Hippocampal formation (tissue), 2 donors: ENCODE data around the gene IL21R.
"Not testable (repeated sequence)": the region's sequence is repeated elsewhere in the genome, so short reads cannot be mapped to it uniquely, and the experiment has no call there.

ENCODE experiments used
- DNase-seq, 2 donors: peaks; one replicate each; lab custom pipeline; 2025; lab: John Stamatoyannopoulos, UW

The IL21R gene

DNA sequence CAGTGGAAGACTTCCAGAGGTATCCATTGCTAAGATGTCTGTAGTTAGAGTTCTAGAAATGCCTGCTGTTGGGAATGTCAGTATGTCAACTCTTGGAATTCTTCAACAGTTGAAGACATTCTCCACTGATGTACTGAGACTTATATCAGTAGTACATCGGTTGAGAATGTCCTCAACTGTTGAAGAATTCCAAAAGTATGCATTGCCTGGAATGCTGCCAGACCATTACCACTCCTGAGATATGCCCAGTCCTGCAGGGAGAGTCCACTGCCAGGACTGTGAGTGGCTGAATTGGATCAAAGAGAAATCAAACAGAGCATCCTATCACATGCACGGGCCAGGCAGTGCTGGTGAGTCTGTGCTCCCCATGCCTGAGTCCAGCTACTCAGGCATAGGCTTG, 42.0 kb downstream of the IL21R start:
- no peak for DNase-seq

- no peak for DNase-seq
Measured at GRCh38 chr16:27444470-27444869, 42.5 kb downstream of the IL21R start.

GRCh38 chr16:27445502-27446175, 43.7 kb downstream of the IL21R start:
- DNase-seq = no peak

- DNase-seq = no peak
Measured at GRCh38 chr16:27446721-27447120, 44.7 kb downstream of the IL21R start.

- no peak for DNase-seq
Measured at GRCh38 chr16:27447301-27447700, 45.3 kb downstream of the IL21R start.

- no peak for DNase-seq
Measured at GRCh38 chr16:27448532-27449433, 46.8 kb downstream of the IL21R start.

DNA sequence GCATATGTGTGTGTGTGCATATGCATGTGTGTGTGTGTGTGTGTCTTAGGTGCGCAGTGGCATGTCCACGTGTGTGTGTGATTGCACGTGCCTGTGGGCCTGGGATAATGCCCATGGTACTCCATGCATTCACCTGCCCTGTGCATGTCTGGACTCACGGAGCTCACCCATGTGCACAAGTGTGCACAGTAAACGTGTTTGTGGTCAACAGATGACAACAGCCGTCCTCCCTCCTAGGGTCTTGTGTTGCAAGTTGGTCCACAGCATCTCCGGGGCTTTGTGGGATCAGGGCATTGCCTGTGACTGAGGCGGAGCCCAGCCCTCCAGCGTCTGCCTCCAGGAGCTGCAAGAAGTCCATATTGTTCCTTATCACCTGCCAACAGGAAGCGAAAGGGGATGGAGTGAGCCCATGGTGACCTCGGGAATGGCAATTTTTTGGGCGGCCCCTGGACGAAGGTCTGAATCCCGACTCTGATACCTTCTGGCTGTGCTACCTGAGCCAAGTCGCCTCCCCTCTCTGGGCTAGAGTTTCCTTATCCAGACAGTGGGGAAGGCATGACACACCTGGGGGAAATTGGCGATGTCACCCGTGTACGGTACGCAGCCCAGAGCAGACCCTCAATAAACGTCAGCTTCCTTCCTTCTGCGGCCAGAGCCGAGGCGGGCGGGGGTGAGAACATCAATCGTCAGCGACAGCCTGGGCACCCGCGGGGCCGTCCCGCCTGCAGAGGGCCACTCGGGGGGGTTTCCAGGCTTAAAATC, 47.6 kb downstream of the IL21R start:
- DNase-seq = no peak

- no peak for DNase-seq
Measured at GRCh38 chr16:27450196-27450549, 48.2 kb downstream of the IL21R start.

DNA sequence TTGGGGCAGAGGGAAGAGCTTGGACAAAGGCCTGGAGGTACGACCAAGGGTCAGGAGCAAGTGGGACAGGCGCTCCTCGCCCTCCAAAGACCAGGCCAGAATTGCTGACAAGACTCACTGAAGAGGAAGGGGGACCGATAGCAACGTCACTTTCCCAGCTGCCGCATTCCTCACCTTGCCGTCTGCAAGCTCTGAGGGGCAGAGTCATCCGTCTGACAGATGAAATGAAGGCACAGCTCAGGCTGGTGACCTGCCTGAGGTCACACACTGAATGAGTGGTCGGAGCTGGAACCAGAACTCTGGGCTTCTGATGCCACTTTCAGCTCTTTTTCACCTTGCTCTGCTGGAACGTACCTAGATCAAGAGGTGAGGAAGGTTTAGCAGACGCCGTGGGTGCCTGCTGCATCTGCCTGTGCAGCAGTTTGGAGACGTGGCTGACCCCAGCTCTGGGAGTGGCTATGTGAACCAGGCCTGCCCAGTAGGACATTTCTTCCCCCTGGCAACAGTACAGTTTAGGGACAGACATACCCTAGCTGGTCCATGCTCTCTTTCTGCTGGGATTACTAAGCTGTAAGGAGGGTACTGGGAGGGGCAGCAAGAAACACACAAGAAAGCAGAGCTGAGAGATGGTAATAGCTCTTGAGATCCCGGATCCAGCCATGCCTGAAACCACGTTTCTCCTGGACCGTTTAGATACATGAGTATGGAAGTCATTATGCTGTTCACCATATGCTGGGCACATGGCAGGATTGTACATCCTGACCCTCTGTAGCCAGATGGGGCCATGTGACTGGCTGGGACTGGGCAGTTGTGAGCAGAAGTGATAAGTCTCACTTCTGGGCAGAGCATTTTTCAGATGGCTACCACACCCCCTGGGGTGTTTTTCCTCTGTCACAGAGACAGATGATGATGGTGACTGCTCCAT, 50.9 kb downstream of the IL21R start:
- no peak for DNase-seq

- DNase-seq = no peak
Measured at GRCh38 chr16:27453494-27453825, 51.5 kb downstream of the IL21R start.

GRCh38 chr16:27455700-27456099, 53.7 kb downstream of the IL21R start:
- DNase-seq = no peak

DNA sequence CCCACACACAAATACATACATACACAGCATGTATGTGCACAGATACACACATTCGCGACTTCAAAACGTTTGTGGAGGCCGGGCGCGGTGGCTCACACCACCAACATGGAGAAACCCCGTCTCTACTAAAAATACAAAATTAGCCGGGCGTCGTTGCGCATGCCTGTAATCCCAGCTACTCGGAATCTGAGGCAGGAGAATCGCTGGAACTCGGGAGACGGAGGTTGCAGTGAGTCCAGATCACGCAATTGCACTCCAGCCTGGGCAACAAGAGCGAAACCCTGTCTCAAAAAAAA, 55.6 kb downstream of the IL21R start:
- DNase-seq = not testable (repeated sequence)

- DNase-seq = no peak
Measured at GRCh38 chr16:27458258-27458657, 56.3 kb downstream of the IL21R start.

DNA sequence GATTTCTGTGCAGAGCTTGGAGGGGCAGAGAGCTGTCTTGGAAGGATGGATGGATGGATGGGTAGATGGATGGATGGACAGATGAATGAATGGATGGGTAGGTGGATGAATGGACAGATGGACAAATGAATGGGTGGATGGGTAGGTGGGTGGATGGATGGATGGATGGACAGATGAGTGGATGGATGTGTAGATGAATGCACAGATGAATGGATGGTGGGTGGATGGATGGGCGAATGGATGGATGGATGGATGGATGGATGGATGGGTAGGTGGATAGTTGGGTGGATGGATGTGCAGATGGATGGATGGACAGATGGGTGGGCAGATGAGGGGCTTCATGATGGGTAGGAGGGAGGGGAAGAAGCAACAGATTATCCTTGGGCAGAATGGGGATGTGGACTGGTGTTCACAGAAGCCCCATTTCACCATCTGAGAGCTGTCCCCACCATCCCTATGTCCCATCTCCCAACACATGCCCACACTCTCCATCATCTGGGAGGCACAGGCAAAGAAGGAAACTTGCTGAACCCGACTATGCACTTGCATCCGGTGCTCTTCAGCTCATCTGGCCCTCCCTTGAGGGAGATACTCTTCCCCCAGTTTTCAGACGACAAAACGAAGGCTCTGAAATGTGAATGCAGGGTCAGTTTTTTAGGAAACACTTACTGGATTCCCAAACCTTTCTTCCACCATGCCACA, 57.2 kb downstream of the IL21R start:
- DNase-seq = no peak

DNA sequence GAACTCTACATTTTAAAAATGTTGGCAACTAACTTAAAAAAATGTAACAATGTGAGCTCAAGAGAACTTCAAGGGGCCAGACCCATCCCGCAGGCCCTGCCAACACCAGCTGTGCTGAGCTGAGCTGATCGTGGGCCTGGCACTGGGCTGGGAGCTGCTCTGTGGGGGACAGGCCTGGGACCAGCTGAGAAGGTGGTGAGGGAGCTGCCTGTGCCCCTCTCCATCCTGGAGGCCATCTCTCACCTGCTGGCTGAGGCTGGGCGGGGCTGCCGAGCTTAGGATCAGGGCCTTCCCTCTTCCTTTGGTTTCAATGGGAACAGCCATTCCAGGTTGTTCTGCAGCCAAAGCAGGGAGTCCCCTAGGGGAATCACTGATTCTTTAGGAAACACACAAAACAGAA, 58.2 kb downstream of the IL21R start:
- no peak for DNase-seq

DNA sequence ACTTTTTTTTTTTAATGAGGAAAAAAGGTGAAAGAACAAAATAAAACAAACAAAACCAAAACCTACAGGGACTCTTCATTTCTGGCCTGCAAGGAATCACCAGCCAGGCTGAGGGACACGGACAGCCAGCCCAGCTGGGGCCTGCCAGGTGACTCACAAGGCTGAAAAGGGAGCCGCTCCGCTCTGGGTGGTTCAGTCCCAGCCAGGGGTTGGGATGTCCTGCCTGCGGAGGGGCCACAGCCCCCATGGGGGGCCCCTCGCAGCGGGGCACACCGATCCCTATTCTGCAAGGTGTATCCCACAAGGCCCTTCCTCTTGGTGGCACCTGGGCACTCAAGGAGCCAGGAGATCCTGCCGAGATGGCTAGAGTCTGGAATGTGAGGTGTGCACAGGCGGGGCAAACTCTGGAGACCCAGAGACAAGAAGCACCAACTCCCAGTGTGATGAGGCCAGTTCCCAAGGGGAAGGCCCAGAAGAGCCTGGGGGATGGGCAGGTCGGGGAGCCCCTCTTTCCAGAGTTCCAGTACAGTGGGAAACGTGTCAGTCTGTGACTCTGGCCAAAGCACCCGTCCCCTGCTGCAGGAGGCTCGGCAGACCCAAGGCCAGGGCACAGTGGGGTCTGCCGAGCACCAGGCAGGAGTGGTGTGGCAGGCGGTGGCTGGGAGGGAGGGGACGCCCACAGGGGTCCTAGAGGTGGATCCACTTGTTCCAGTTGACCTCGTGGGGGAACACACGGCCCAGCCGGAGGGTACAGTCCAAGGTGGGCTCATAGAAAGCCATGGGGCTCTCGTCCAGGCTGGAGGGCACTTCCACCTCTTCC, 58.9 kb downstream of the IL21R start:
- DNase-seq = no peak

DNA sequence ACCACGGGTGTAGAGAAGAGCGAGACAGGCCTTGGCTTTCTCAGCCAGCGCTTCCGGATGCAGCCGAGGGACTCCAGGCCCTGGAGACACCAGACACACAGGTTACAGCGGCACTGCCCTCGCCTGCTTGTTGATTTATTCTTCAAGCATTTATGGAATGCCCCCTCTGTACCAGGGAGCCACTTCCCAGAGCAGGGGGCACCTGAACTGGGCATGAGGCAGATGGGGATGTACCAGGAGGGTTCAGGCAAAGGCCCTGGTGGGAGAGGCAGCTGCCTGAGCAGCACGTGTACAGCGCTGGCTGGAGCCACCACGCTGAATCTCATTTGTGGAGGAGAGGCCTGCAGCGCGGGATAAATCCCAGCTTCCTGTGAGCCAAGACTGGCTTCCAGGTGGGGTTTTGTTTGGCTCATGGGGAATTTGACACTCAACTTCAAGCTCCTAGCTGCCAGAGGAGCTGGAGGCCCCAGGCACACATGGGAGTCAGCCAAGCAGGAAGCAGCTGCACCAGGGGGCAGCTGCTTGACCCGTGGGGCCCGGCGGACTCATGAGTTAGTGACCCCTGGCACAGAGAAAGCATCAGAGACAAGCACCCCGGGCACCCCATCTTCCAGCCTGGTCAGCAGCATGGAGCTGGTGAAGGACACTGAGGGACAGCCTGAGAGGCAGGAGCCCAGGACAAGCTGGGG, 59.7 kb downstream of the IL21R start:
- DNase-seq = no peak

DNA sequence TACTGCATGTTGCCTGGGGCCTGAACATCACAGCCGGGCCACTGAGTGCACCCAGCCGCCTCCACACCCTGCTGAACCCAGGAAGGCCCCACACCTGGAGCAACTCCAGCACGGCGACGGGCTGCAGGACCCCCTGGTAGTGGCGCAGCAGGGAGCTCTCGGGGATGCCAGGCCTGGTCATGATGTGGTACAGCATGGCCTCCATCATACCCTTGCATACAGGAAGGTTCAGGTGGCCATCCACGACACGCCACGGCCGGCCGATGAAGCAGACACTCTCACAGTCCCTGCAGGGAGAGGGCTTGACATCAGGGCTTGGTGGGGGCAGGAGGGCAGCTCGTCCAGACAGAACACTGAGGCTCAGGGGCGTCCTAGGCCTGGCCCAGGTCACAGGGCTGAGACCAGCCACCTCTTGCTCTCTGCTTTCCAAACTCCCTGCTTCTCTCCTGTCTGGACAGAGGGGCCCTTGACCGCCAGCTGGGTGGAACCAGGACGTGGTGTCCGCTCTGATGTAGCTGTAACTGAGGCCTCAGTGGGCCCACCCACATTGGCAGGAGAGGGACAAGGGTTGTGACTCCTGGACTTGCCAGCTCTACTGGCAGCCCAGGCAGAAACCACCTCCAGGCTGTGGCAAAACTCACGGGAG, 60.3 kb downstream of the IL21R start:
- no peak for DNase-seq
